HepG2 (cell line): Measurements from ENCODE around the gene ENTREP3. TPM values are rescaled to one million over a fixed set of nuclear protein-coding genes. Genes with fewer than 3 reads are reported as not detected.
A peak's percentile ranks its signal among the peaks of the same experiment; 100 is the strongest.

Experiments
- ATAD3A ChIP-seq: sonication (generic); formaldehyde crosslinking; IDR thresholded peaks from 2 replicates; pipeline ENCODE4 v1.4.0; 2020; ENCODE audit warnings: missing genetic modification reagents
- BCL6 ChIP-seq: IDR thresholded peaks from 2 replicates; pipeline ENCODE4 v1.6.1; 2016; ENCODE audit warnings: missing genetic modification reagents, missing compliant biosample characterization
- FOXM1 ChIP-seq: sonication (generic); formaldehyde crosslinking; IDR thresholded peaks from 2 replicates; pipeline ENCODE4 v1.5.0; 2020; ENCODE audit warnings: missing genetic modification reagents
- HDAC2 ChIP-seq: sonication (generic); formaldehyde crosslinking; IDR thresholded peaks from 2 replicates; pipeline ENCODE4 v1.4.0; 2020; ENCODE audit warnings: missing genetic modification reagents
- HMG20A ChIP-seq: IDR thresholded peaks from 2 replicates; pipeline ENCODE4 v1.6.1; 2016; ENCODE audit warnings: borderline replicate concordance
- KLF16 ChIP-seq, 2 experiments: sonication (generic) in 1 of 2; formaldehyde crosslinking in 1 of 2; IDR thresholded peaks; 2 replicates each; pipeline versions ENCODE4 v1.6.1 to v1.8.0; 2016 to 2023; ENCODE audit warnings: missing genetic modification reagents in 2 of 2, missing compliant biosample characterization in 1 of 2
- MTF2 ChIP-seq: sonication (generic); formaldehyde crosslinking; IDR thresholded peaks from 2 replicates; pipeline ENCODE4 v1.5.0; 2020; ENCODE audit warnings: missing genetic modification reagents, borderline replicate concordance
- MYNN ChIP-seq: sonication (generic); formaldehyde crosslinking; IDR thresholded peaks from 2 replicates; pipeline ENCODE4 v1.4.0; 2020; ENCODE audit warnings: mild to moderate bottlenecking, low read depth, missing genetic modification reagents
- NR1H2 ChIP-seq: sonication (generic); formaldehyde crosslinking; IDR thresholded peaks from 2 replicates; pipeline ENCODE4 v1.8.1; 2022; ENCODE audit warnings: low read depth, missing genetic modification reagents, borderline replicate concordance
- NR2F6 ChIP-seq, 2 experiments: IDR thresholded peaks; 2 replicates each; pipeline ENCODE4 v1.6.1; 2016; ENCODE audit warnings: antibody characterized with exemption in 1 of 2, mild to moderate bottlenecking in 1 of 2
- RBM22 ChIP-seq: fragments of 200-400 bp; formaldehyde crosslinking; optimal IDR thresholded peaks from 2 replicates; pipeline ENCODE3; 2017; ENCODE audit warnings: mild to moderate bottlenecking, low read length, moderate library complexity
- RBM39 ChIP-seq: fragments of 200-400 bp; formaldehyde crosslinking; IDR thresholded peaks from one replicate; pipeline ENCODE4 v1.6.1; 2018; ENCODE audit warnings: antibody characterized with exemption, mild to moderate bottlenecking, low read depth, low read length; ENCODE audit not compliant: poor library complexity, severe bottlenecking
- RELA ChIP-seq: sonication (generic); formaldehyde crosslinking; IDR thresholded peaks from 2 replicates; pipeline ENCODE4 v1.4.0; 2020; ENCODE audit warnings: missing genetic modification reagents
- RFX5 ChIP-seq: IDR thresholded peaks from 2 replicates; pipeline ENCODE4 v1.6.1; 2011; ENCODE audit warnings: low read depth, low read length, improper control_type of control experiment
- SALL2 ChIP-seq: sonication (generic); formaldehyde crosslinking; IDR thresholded peaks from 2 replicates; pipeline ENCODE4 v1.8.1; 2023; ENCODE audit warnings: mild to moderate bottlenecking, missing genetic modification reagents, inconsistent platforms
- SAP130 ChIP-seq: IDR thresholded peaks from 2 replicates; pipeline ENCODE4 v1.6.1; 2016; ENCODE audit warnings: low read depth
- TOPORS ChIP-seq: sonication (generic); formaldehyde crosslinking; IDR thresholded peaks from 2 replicates; pipeline ENCODE4 v1.8.0; 2023; ENCODE audit warnings: mild to moderate bottlenecking, missing genetic modification reagents
- ZNF138 ChIP-seq: sonication (generic); formaldehyde crosslinking; IDR thresholded peaks from 2 replicates; pipeline ENCODE4 v1.5.0; 2020; ENCODE audit warnings: mild to moderate bottlenecking, low read depth, missing genetic modification reagents
- ZNF317 ChIP-seq: sonication (generic); formaldehyde crosslinking; IDR thresholded peaks from 2 replicates; pipeline ENCODE4 v1.5.0; 2020; ENCODE audit warnings: mild to moderate bottlenecking, missing genetic modification reagents
- ZNF343 ChIP-seq: sonication (generic); formaldehyde crosslinking; IDR thresholded peaks from 2 replicates; pipeline ENCODE4 v1.4.0; 2020; ENCODE audit warnings: mild to moderate bottlenecking, missing genetic modification reagents
- ZNF839 ChIP-seq: sonication (generic); formaldehyde crosslinking; IDR thresholded peaks from 2 replicates; pipeline ENCODE4 v1.4.0; 2020; ENCODE audit warnings: missing genetic modification reagents, mild to moderate bottlenecking, borderline replicate concordance
- ZSCAN30 ChIP-seq: sonication (generic); formaldehyde crosslinking; IDR thresholded peaks from 2 replicates; pipeline ENCODE4 v1.5.0; 2020; ENCODE audit warnings: mild to moderate bottlenecking, missing genetic modification reagents
- polyA plus RNA-seq, 8 experiments: library from polyadenylated mRNA; depleted of rRNA in 3 of 8; stranded (reverse) in 7 of 8; unstranded in 1 of 8; fragments of >200 nt; fragmentation: Illumina TruSeq in 4 of 8; extraction: Trizol in 4 of 8; gene quantifications; 2 replicates each; pipeline versions ENCODE4 v1.2.1 to v1.2.3, GENCODE V29; 2011 to 2016; ENCODE audit warnings: low read depth in 4 of 8, missing spikeins in 1 of 8, mixed read lengths in 1 of 8; ENCODE audit not compliant: insufficient read depth in 1 of 8
- total RNA-seq, 5 experiments: library from RNA; depleted of rRNA; stranded (reverse); fragments of >200 nt; fragmentation: Illumina TruSeq; extraction: Trizol; gene quantifications; 2 replicates each; pipeline ENCODE4 v1.2.3, GENCODE V29; 2016; ENCODE audit warnings: low read depth in 1 of 5
- TF ChIP-seq, protein P1 (sequence below): sonication (generic); formaldehyde crosslinking; IDR thresholded peaks from 2 replicates; pipeline ENCODE4 v1.4.0; 2020; ENCODE audit warnings: mild to moderate bottlenecking, low read depth, missing genetic modification reagents
- TF ChIP-seq, protein P2 (sequence below): sonication (generic); formaldehyde crosslinking; IDR thresholded peaks from 2 replicates; pipeline ENCODE4 v1.8.0; 2022; ENCODE audit warnings: missing genetic modification reagents, mild to moderate bottlenecking, inconsistent platforms, borderline replicate concordance
- TF ChIP-seq, protein P3 (sequence below): sonication (generic); formaldehyde crosslinking; conservative IDR thresholded peaks from 2 replicates; pipeline ENCODE4 v1.8.0; 2022; ENCODE audit warnings: missing genetic modification reagents

Gene ENTREP3
- total and polyA plus RNA-seq, 2 of the 13 experiments (the other 11 are each of a cell fraction or from before 2014, with no cell fraction given), result 4.1 to 9.9 TPM

DNA sequence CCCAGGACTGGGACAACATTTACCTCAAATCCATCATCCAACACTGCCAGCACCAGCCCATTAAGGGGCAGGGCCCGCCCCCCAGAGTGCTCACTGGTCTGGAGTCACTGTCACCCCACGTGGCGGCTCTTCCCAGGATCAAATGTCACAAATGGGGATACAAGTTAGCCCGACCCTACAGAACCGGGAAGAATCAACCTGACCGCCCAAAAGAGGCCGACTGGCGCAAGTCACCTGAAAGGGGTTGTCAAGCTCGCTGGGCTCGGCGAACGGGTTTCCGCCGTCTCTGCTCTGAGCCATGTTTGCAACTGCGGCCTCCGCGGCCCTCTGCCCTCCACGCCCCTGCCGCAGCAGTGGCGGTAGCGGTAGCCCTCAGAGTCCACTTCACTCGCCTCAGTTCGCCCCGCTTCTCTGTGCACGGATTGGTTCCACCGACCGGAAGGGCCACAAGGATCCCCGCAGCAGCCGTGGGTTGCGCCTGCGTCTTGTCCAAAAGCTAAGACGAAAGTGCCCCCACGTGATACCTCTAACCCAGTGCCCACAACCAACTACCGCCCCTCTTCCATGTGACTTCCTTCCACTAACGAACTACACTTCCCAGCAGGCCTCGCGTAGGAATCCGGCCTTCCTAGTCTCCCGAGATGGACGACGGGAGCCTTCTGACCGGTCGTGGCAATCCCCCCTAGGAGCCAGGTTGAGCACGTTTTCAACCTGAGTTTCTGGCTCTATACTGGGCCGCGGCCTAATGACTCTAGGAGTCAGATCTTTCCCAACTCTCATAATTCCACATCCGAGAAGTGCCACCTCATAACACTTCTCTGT is 6.8 kb upstream of the ENTREP3 start, which contains the start of gene SCAMP3 (continued):
- TF ChIP-seq ZNF317 (peak; percentile 80; the same call in 1 of the 2 replicates), ZSCAN30 (CRISPR knock-in tag) (no peak), BCL6 (peak; percentile 28; the same call in 1 of the 2 replicates), MYNN (CRISPR knock-in tag) (no peak), RBM22 (peak; percentile 98), ZNF839 (CRISPR knock-in tag) (peak; percentile 23; the same call in 1 of the 2 replicates), MTF2 (CRISPR knock-in tag) (no peak), TOPORS (CRISPR knock-in tag) (peak; percentile 74; the same call in 1 of the 2 replicates), RBM39 (peak; percentile 79), RELA (CRISPR knock-in tag) (no peak), NR2F6 (IDR thresholded peaks at IDR 0.05) (no peak), NR2F6 (CRISPR knock-in tag; IDR thresholded peaks at IDR 0.05) (peak; percentile 23; the same call in 1 of the 2 replicates), SALL2 (CRISPR knock-in tag) (0 out of 2 replicates have a peak, but pooled peaks have one; percentile 72), RFX5 (0 out of 2 replicates have a peak, but pooled peaks have one; percentile 7), HDAC2 (CRISPR knock-in tag) (0 out of 2 replicates have a peak, but pooled peaks have one; percentile 11), ATAD3A (CRISPR knock-in tag) (no peak), FOXM1 (no peak), NR1H2 (CRISPR knock-in tag) (no peak), SAP130 (peak; percentile 95), ZNF343 (peak; percentile 69; the same call in 1 of the 2 replicates), KLF16 (CRISPR knock-in tag; IDR thresholded peaks at IDR 0.05) (peak in 1 of 2 experiments; percentile 34; a peak in 1 of 4 replicates), HMG20A (CRISPR knock-in tag) (no peak), ZNF138 (peak; percentile 50; the same call in 1 of the 2 replicates)
- TF ChIP-seq, protein P1, sequence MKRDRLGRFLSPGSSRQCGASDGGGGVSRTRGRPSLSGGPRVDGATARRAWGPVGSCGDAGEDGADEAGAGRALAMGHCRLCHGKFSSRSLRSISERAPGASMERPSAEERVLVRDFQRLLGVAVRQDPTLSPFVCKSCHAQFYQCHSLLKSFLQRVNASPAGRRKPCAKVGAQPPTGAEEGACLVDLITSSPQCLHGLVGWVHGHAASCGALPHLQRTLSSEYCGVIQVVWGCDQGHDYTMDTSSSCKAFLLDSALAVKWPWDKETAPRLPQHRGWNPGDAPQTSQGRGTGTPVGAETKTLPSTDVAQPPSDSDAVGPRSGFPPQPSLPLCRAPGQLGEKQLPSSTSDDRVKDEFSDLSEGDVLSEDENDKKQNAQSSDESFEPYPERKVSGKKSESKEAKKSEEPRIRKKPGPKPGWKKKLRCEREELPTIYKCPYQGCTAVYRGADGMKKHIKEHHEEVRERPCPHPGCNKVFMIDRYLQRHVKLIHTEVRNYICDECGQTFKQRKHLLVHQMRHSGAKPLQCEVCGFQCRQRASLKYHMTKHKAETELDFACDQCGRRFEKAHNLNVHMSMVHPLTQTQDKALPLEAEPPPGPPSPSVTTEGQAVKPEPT (CRISPR knock-in tag), result peak; percentile 75
- TF ChIP-seq, protein P2, sequence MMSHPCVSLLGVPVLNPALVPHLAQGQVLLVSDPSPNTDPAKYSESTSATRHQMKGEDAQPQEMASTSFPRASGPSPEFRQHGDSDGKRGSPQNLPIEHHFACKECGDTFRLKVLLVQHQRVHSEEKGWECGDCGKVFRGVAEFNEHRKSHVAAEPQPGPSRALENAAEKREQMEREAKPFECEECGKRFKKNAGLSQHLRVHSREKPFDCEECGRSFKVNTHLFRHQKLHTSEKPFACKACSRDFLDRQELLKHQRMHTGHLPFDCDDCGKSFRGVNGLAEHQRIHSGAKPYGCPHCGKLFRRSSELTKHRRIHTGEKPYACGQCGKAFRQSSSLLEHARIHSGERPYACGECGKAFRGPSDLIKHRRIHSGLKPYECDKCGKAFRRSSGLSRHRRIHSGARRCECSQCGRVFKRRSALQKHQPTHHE (CRISPR knock-in tag), result 0 out of 2 replicates have a peak, but pooled peaks have one; percentile 41
- TF ChIP-seq, protein P3, sequence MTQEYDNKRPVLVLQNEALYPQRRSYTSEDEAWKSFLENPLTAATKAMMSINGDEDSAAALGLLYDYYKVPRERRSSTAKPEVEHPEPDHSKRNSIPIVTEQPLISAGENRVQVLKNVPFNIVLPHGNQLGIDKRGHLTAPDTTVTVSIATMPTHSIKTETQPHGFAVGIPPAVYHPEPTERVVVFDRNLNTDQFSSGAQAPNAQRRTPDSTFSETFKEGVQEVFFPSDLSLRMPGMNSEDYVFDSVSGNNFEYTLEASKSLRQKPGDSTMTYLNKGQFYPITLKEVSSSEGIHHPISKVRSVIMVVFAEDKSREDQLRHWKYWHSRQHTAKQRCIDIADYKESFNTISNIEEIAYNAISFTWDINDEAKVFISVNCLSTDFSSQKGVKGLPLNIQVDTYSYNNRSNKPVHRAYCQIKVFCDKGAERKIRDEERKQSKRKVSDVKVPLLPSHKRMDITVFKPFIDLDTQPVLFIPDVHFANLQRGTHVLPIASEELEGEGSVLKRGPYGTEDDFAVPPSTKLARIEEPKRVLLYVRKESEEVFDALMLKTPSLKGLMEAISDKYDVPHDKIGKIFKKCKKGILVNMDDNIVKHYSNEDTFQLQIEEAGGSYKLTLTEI (CRISPR knock-in tag), result no peak
